GM18870 (cell line): ENCODE results near the gene IGHMBP2.
"Not testable (repeated sequence)": the region's sequence is repeated elsewhere in the genome, so short reads cannot be mapped to it uniquely, and the experiment has no call there.

ENCODE experiments used
- ATAC-seq: cut with Tn5 transposase; IDR thresholded peaks from one replicate; pipeline ENCODE4 v1.9.1; 2021; ENCODE audit warnings: moderate library complexity; ENCODE audit not compliant: unreplicated experiment

IGHMBP2 gene

GRCh38 chr11:68960294-68961071, 56.8 kb downstream of the IGHMBP2 start:
- no peak for ATAC-seq

- no peak for ATAC-seq
Observed at GRCh38 chr11:68961245-68961644, 57.6 kb downstream of the IGHMBP2 start.

- ATAC-seq, result no peak
Observed at GRCh38 chr11:68962527-68963250, 59.0 kb downstream of the IGHMBP2 start.

- ATAC-seq, result no peak
Observed at GRCh38 chr11:68963779-68964178, 60.1 kb downstream of the IGHMBP2 start.

GRCh38 chr11:68965901-68966853, 62.5 kb downstream of the IGHMBP2 start:
- no peak for ATAC-seq

GRCh38 chr11:68966894-68967780, 63.4 kb downstream of the IGHMBP2 start:
- ATAC-seq, result no peak

GRCh38 chr11:68968306-68969250, 64.9 kb downstream of the IGHMBP2 start:
- ATAC-seq, result no peak

- no peak for ATAC-seq
Observed at GRCh38 chr11:68969386-68969785, 65.7 kb downstream of the IGHMBP2 start.

- ATAC-seq, result no peak
Observed at GRCh38 chr11:68970921-68971636, 67.4 kb downstream of the IGHMBP2 start.

GRCh38 chr11:68973219-68973618, 69.5 kb downstream of the IGHMBP2 start:
- no peak for ATAC-seq

GRCh38 chr11:68973706-68974105, 70.0 kb downstream of the IGHMBP2 start:
- not testable (repeated sequence) for ATAC-seq

- no peak for ATAC-seq
Observed at GRCh38 chr11:68974421-68975194, 70.9 kb downstream of the IGHMBP2 start.

GRCh38 chr11:68976095-68976494, 72.4 kb downstream of the IGHMBP2 start:
- no peak for ATAC-seq

- ATAC-seq, result no peak
Observed at GRCh38 chr11:68976563-68976962, 72.9 kb downstream of the IGHMBP2 start.

GRCh38 chr11:68977781-68978625, 74.3 kb downstream of the IGHMBP2 start:
- ATAC-seq, result no peak

- no peak for ATAC-seq
Observed at GRCh38 chr11:68978626-68978930, 74.9 kb downstream of the IGHMBP2 start.
